K562 (cell line): ENCODE results near the gene CCDC159. TPM values are rescaled to one million over a fixed set of nuclear protein-coding genes. Genes with fewer than 3 reads are reported as not detected.

Source experiments
- ATAC-seq: fragments of 200-7000 bp; cut with Tn5 transposase; 3 replicates; pipeline ENCODE4 v1.9.1; 2020; ENCODE audit warnings: moderate library complexity
- BruUV-seq: library from RNA; stranded (reverse); fragments of 400-500 nt; replicated peaks from 2 replicates; lab custom pipeline; 2021; lab: Mats Ljungman, UMichigan
- CTCF ChIA-PET: fragments of 300-600 bp; formaldehyde crosslinking; extraction: SDS; loops from one replicate; lab custom pipeline; 2021; ENCODE audit warnings: low intra/inter-chr PET ratio; lab: Yijun Ruan, JAX
- POLR2A ChIA-PET: fragments of 300-600, 350-650 bp; sonication (Branson Sonifier 250); formaldehyde crosslinking; extraction: SDS; loops from one replicate; lab custom pipeline; 2021; ENCODE audit warnings: antibody characterized with exemption, inconsistent platforms; lab: Yijun Ruan, JAX
- DNase-seq, 4 experiments: peaks; one replicate each; pipeline versions ENCODE4 v3.0.0 to v3.0.0-alpha.2; 2011 to 2018; ENCODE audit warnings: low spot score in 3 of 4, mixed read lengths in 3 of 4; ENCODE audit errors: extremely low read depth in 1 of 4
- FAIRE-seq: peaks from 2 replicates; lab custom pipeline; 2011; peaks lifted over from hg19 to GRCh38; lab: Jason Lieb, UNC
- H2AFZ ChIP-seq: 2 replicates; pipeline ENCODE4 v1.6.0; 2011; ENCODE audit warnings: low read depth, low read length, control low read depth, inconsistent platforms
- H3K27ac ChIP-seq: fragments of 200-600 bp; 3 replicates; pipeline ENCODE4 v1.8.0; 2011; ENCODE audit warnings: low read depth, mild to moderate bottlenecking, control low read depth, inconsistent platforms, low read length, moderate library complexity, mixed read lengths; ENCODE audit errors: extremely low read depth
- H3K27me3 ChIP-seq, 2 experiments: fragments of 300-600 bp in 1 of 2; 2 replicates in 1 of 2; 3 replicates in 1 of 2; pipeline versions ENCODE4 v1.6.0 to v1.8.0; 2011; ENCODE audit warnings: inconsistent platforms in 2 of 2, low read length in 2 of 2, mild to moderate bottlenecking in 1 of 2, mixed read lengths in 1 of 2, moderate library complexity in 1 of 2; ENCODE audit not compliant: control insufficient read depth in 2 of 2, insufficient read depth in 2 of 2
- H3K36me3 ChIP-seq: fragments of 300-600 bp; 3 replicates; pipeline ENCODE4 v1.8.0; 2011; ENCODE audit warnings: mild to moderate bottlenecking, low read length, inconsistent platforms; ENCODE audit not compliant: control insufficient read depth, insufficient read depth
- H3K4me1 ChIP-seq, 2 experiments: fragments of 200-600 bp in 1 of 2; replicated peaks in 1 of 2; 2 replicates in 1 of 2; 3 replicates in 1 of 2; pipeline versions ENCODE4 v1.5.1 to v1.8.0; 2011; ENCODE audit warnings: inconsistent platforms in 2 of 2, low read length in 2 of 2, mild to moderate bottlenecking in 1 of 2, mixed read lengths in 1 of 2, moderate library complexity in 1 of 2; ENCODE audit not compliant: control insufficient read depth in 2 of 2, insufficient read depth in 2 of 2
- H3K4me2 ChIP-seq: 2 replicates; pipeline ENCODE4 v1.6.1; 2011; ENCODE audit warnings: low read length, control low read depth, inconsistent platforms, mixed read lengths; ENCODE audit not compliant: insufficient read depth
- H3K4me3 ChIP-seq: fragments of 200-600 bp; sonication (generic), shearing (Covaris generic); 2 replicates; pipeline ENCODE4 v1.5.1; 2016; ENCODE audit warnings: control low read depth, inconsistent platforms
- H3K79me2 ChIP-seq: fragments of 200-600 bp; 3 replicates; pipeline ENCODE4 v1.8.0; 2011; ENCODE audit warnings: low read length, inconsistent platforms; ENCODE audit not compliant: control insufficient read depth, insufficient read depth
- H3K9ac ChIP-seq, 2 experiments: 2 replicates each; pipeline versions ENCODE4 v1.6.0 to v1.6.1; 2011; ENCODE audit warnings: low read depth in 2 of 2, low read length in 2 of 2, control low read depth in 1 of 2, inconsistent platforms in 1 of 2, mild to moderate bottlenecking in 1 of 2, mixed read lengths in 1 of 2; ENCODE audit not compliant: insufficient read depth in 1 of 2
- H3K9me1 ChIP-seq: one replicate; pipeline ENCODE4 v1.6.0; 2011; ENCODE audit warnings: inconsistent platforms, mild to moderate bottlenecking, low read length, moderate library complexity; ENCODE audit not compliant: control insufficient read depth, insufficient read depth
- H3K9me3 ChIP-seq: replicated peaks from 2 replicates; pipeline ENCODE4 v1.5.1; 2011; ENCODE audit warnings: low read depth, low read length, inconsistent platforms; ENCODE audit not compliant: control insufficient read depth, insufficient read depth
- H4K20me1 ChIP-seq: replicated peaks from 2 replicates; pipeline ENCODE4 v1.6.1; 2011; ENCODE audit warnings: low read length, inconsistent platforms, mixed read lengths; ENCODE audit not compliant: control insufficient read depth, insufficient read depth
- CBFA2T2 ChIP-seq: fragments of 450-650 bp; conservative IDR thresholded peaks from 2 replicates; pipeline ENCODE4 v1.6.1; 2017; ENCODE audit warnings: mild to moderate bottlenecking
- GATAD2B ChIP-seq: fragments of 450-650 bp; IDR thresholded peaks from 2 replicates; pipeline ENCODE4 v1.6.1; 2017; ENCODE audit warnings: mild to moderate bottlenecking, borderline replicate concordance
- KAT7 ChIP-seq: sonication (generic); formaldehyde crosslinking; IDR thresholded peaks from 2 replicates; pipeline ENCODE4 v1.8.0; 2022; ENCODE audit warnings: missing genetic modification reagents, mild to moderate bottlenecking, borderline replicate concordance
- KHSRP ChIP-seq: fragments of 450-650 bp; IDR thresholded peaks from 2 replicates; pipeline ENCODE4 v1.6.1; 2017
- MCM2 ChIP-seq: fragments of 450-650 bp; IDR thresholded peaks from 2 replicates; pipeline ENCODE4 v1.6.1; 2017; ENCODE audit warnings: low read depth, mild to moderate bottlenecking
- NUFIP1 ChIP-seq: fragments of 450-650 bp; IDR thresholded peaks from 2 replicates; pipeline ENCODE4 v1.6.1; 2018; ENCODE audit not compliant: partially characterized antibody
- PHF20 ChIP-seq: fragments of 450-650 bp; IDR thresholded peaks from 2 replicates; pipeline ENCODE4 v1.6.1; 2018; ENCODE audit not compliant: partially characterized antibody
- PHTF2 ChIP-seq: fragments of 250-450 bp; sonication (Bioruptor Pico); IDR thresholded peaks from 2 replicates; pipeline ENCODE4 v1.5.0; 2021; ENCODE audit warnings: mild to moderate bottlenecking
- POLR3A ChIP-seq: IDR thresholded peaks from 2 replicates; pipeline ENCODE4 v1.6.1; 2011; ENCODE audit warnings: borderline replicate concordance, mild to moderate bottlenecking, moderate library complexity; ENCODE audit not compliant: insufficient read length, insufficient read depth; ENCODE audit errors: extremely low read depth
- SIX5 ChIP-seq, 2 experiments: IDR thresholded peaks; 2 replicates each; pipeline ENCODE4 v1.6.1; 2011; ENCODE audit warnings: low read length in 2 of 2, borderline replicate concordance in 1 of 2, low read depth in 1 of 2, mild to moderate bottlenecking in 1 of 2, moderate library complexity in 1 of 2; ENCODE audit not compliant: insufficient read depth in 1 of 2
- ZKSCAN8 ChIP-seq: fragments of 200-800 bp; sonication (Bioruptor generic); IDR thresholded peaks from 2 replicates; pipeline ENCODE4 v1.6.1; 2016; ENCODE audit warnings: missing genetic modification characterization, missing compliant biosample characterization
- ZNF316 ChIP-seq: fragments of 450-650 bp; IDR thresholded peaks from 2 replicates; pipeline ENCODE4 v1.6.1; 2016
- ZNF589 ChIP-seq: fragments of 200-800 bp; sonication (Bioruptor generic); IDR thresholded peaks from 2 replicates; pipeline ENCODE4 v1.6.1; 2016; ENCODE audit warnings: low read depth, missing genetic modification characterization, missing compliant biosample characterization
- ZNF695 ChIP-seq: fragments of 450-650 bp; formaldehyde crosslinking; IDR thresholded peaks from 2 replicates; pipeline ENCODE4 v1.4.0; 2020; ENCODE audit warnings: mild to moderate bottlenecking, moderate library complexity
- ZNF764 ChIP-seq: fragments of 250-450 bp; sonication (Bioruptor Pico); IDR thresholded peaks from 2 replicates; pipeline ENCODE4 v1.4.0; 2020; ENCODE audit warnings: low read depth, mild to moderate bottlenecking, moderate library complexity
- ZNF77 ChIP-seq: fragments of 250-450 bp; sonication (Bioruptor Pico); IDR thresholded peaks from 2 replicates; pipeline ENCODE4 v1.5.0; 2020
- WGBS: fragments of 100-300 bp; shearing (Covaris generic); methylation state at CpG from one replicate; pipeline ENCODE4 v1.1.6; 2016; ENCODE audit warnings: low coverage, mixed read lengths; ENCODE audit not compliant: insufficient coverage; ENCODE audit errors: missing lambda C conversion rate; 5-methylcytosine and 5-hydroxymethylcytosine counted together
- in situ Hi-C: fragments of 300-500 bp; cut with MboI; formaldehyde crosslinking; loops from 4 replicates; pipeline ENCODE4 v1.15.0; 2018; ENCODE audit warnings: inconsistent platforms, mixed read lengths
- intact Hi-C: fragments of 100-400 bp; cut with micrococcal nuclease; formaldehyde crosslinking; loops from 2 replicates; pipeline ENCODE4 v1.14.2; 2022
- polyA plus RNA-seq, 8 experiments: library from polyadenylated mRNA; depleted of rRNA in 4 of 8; stranded (reverse) in 5 of 8; unstranded in 3 of 8; fragments of >200 nt; fragmentation: Nextera tagmentation in 2 of 8; fragmentation: Illumina TruSeq in 1 of 8; extraction: Ambion mirVana in 2 of 8; extraction: Trizol in 1 of 8; gene quantifications; 2 replicates each; pipeline versions ENCODE4 v1.2.1 to v1.2.3, GENCODE V29; 2011 to 2014; ENCODE audit warnings: inconsistent platforms in 1 of 8, missing spikeins in 1 of 8
- total RNA-seq, 7 experiments: library from RNA; depleted of rRNA in 6 of 7; stranded (reverse); fragments of >200 nt in 6 of 7; fragmentation: Illumina TruSeq in 2 of 7; extraction: Trizol in 2 of 7; gene quantifications; 2 replicates each; pipeline versions ENCODE4 v1.2.1 to v1.2.3, GENCODE V29; 2011 to 2021; ENCODE audit warnings: low replicate concordance in 1 of 7
- TF ChIP-seq, protein P1 (sequence below): sonication (generic); formaldehyde crosslinking; IDR thresholded peaks from 2 replicates; pipeline ENCODE4 v1.5.0; 2020; ENCODE audit warnings: missing genetic modification reagents
- TF ChIP-seq, protein P2 (sequence below): fragments of 450-650 bp; IDR thresholded peaks from 2 replicates; pipeline ENCODE4 v1.6.1; 2016; ENCODE audit warnings: borderline replicate concordance
- TF ChIP-seq, protein P3 (sequence below): fragments of 250-450 bp; sonication (Bioruptor Pico); IDR thresholded peaks from 2 replicates; pipeline ENCODE4 v1.6.1; 2021; ENCODE audit warnings: mild to moderate bottlenecking

Gene CCDC159
- total and polyA plus RNA-seq, 9 of the 15 experiments (the other 6 are each of a cell fraction or from before 2014, with no cell fraction given), result 0.68 to 10.1 (median 4.7) TPM

DNA sequence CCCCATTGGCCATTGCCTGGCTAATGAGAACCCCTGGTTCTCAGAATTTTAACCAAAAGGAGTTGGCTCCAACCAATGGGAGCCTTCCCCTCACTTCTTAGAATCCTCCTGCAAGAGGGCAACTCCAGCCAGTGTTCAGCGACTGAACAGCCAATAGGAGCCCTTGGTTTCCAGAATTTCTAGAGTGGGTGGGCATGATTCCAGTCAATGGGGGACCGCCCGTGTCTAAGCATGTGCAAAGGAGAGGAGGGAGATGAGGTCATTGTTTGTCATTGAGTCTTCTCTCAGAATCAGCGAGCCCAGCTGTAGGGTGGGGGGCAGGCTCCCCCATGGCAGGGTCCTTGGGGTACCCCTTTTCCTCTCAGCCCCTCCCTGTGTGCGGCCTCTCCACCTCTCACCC lies 18.6 kb downstream of the CCDC159 start:
- DNase-seq (peak in 1 of 4 experiments; percentile 5), ATAC-seq (no peak), FAIRE-seq (no peak)
- Histone ChIP-seq H3K9ac (no peak overlapping the region), H3K4me3 (no peak overlapping the region), H3K79me2 (no peaks in the 10 kb centered on the region), H3K27me3 (no peaks in the 10 kb centered on the region), H3K4me2 (no peak overlapping the region), H3K9me3 (no peaks in the 10 kb centered on the region), H3K36me3 (peaks cover 6% of the 10 kb centered on the region; the same call in 1 of the 3 replicates), H3K4me1 (peaks cover 10 to 26% of the 10 kb centered on the region in 2 experiments; a peak in 4 of 5 replicates), H3K9me1 (peaks cover 4% of the 10 kb centered on the region), H4K20me1 (no peaks in the 10 kb centered on the region; the same call in 1 of the 2 replicates), H2AFZ (no peak overlapping the region), H3K27ac (no peak overlapping the region)
- in situ Hi-C loops, result no loop called here
- ChIA-PET CTCF (no interaction called here), POLR2A (interaction anchor here (1.4 to 4.4 kb wide), 2 partner anchors 10 to 19 kb away, joined by 3 to 36 read pairs; partner anchors contain the start of genes CCDC159, SWSAP1 and TMEM205)
- TF ChIP-seq MCM2, result no peak
- TF ChIP-seq, protein P1, sequence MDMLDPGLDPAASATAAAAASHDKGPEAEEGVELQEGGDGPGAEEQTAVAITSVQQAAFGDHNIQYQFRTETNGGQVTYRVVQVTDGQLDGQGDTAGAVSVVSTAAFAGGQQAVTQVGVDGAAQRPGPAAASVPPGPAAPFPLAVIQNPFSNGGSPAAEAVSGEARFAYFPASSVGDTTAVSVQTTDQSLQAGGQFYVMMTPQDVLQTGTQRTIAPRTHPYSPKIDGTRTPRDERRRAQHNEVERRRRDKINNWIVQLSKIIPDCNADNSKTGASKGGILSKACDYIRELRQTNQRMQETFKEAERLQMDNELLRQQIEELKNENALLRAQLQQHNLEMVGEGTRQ (CRISPR knock-in tag), result no peak
- no peak for TF ChIP-seq PHF20
- no peak for TF ChIP-seq KHSRP
- no peak for TF ChIP-seq ZNF77 (CRISPR knock-in tag)
- no peak for TF ChIP-seq NUFIP1
- no peak for TF ChIP-seq SIX5 (IDR thresholded peaks at IDR 0.05; ENCODE audit: borderline replicate concordance in 1 of 2, insufficient read depth in 1 of 2, low read depth in 1 of 2, low read length in 2 of 2)
- no peak for TF ChIP-seq GATAD2B
- TF ChIP-seq PHTF2 (CRISPR knock-in tag), result no peak
- TF ChIP-seq ZNF764, result no peak
- TF ChIP-seq ZNF316, result no peak
- TF ChIP-seq, protein P2, sequence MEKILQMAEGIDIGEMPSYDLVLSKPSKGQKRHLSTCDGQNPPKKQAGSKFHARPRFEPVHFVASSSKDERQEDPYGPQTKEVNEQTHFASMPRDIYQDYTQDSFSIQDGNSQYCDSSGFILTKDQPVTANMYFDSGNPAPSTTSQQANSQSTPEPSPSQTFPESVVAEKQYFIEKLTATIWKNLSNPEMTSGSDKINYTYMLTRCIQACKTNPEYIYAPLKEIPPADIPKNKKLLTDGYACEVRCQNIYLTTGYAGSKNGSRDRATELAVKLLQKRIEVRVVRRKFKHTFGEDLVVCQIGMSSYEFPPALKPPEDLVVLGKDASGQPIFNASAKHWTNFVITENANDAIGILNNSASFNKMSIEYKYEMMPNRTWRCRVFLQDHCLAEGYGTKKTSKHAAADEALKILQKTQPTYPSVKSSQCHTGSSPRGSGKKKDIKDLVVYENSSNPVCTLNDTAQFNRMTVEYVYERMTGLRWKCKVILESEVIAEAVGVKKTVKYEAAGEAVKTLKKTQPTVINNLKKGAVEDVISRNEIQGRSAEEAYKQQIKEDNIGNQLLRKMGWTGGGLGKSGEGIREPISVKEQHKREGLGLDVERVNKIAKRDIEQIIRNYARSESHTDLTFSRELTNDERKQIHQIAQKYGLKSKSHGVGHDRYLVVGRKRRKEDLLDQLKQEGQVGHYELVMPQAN, result no peak
- TF ChIP-seq, protein P3, sequence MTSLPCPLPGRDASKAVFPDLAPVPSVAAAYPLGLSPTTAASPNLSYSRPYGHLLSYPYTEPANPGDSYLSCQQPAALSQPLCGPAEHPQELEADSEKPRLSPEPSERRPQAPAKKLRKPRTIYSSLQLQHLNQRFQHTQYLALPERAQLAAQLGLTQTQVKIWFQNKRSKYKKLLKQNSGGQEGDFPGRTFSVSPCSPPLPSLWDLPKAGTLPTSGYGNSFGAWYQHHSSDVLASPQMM (CRISPR knock-in tag), result no peak
- no peak for TF ChIP-seq ZKSCAN8 (CRISPR knock-in tag)
- no peak for TF ChIP-seq KAT7 (CRISPR knock-in tag)
- no peak for TF ChIP-seq POLR3A
- TF ChIP-seq ZNF589, result no peak
- no peak for TF ChIP-seq CBFA2T2
- no peak for TF ChIP-seq ZNF695 (CRISPR knock-in tag)
- BruUV-seq, result TSS peak; percentile 60
- intact Hi-C loops, result no loop called here
- WGBS, result 47% methylated on average over 4 of the region's 5 CpGs
